HEK293 (cell line): ENCODE measurements around the gene VAMP7.

ENCODE experiments used
- CTCF ChIA-PET: fragments of 350-600 bp; formaldehyde crosslinking; extraction: SDS; loops from one replicate; lab custom pipeline; 2021; ENCODE audit warnings: antibody characterized with exemption; lab: Yijun Ruan, JAX
- POLR2A ChIA-PET: fragments of 300-600 bp; formaldehyde crosslinking; extraction: SDS; loops from one replicate; lab custom pipeline; 2020; ENCODE audit warnings: antibody characterized with exemption, inconsistent platforms; lab: Yijun Ruan, JAX
- H3K27ac ChIP-seq: fragments of 200-500 bp; sonication (Bioruptor generic); 2 replicates; pipeline ENCODE4 v1.5.1; 2014; ENCODE audit warnings: low read depth, low read length, control low read depth, inconsistent platforms; ENCODE audit errors: extremely low read depth
- H3K36me3 ChIP-seq, 2 experiments: fragments of 200-500 bp in 1 of 2; sonication (Bioruptor generic) in 1 of 2; 1 replicate in 1 of 2; 2 replicates in 1 of 2; pipeline ENCODE4 v1.5.1; 2014 to 2017; ENCODE audit warnings: inconsistent platforms in 2 of 2, low read length in 2 of 2; ENCODE audit not compliant: control insufficient read depth in 2 of 2, insufficient read depth in 1 of 2
- H3K4me1 ChIP-seq: fragments of 200-500 bp; sonication (Bioruptor generic); 2 replicates; pipeline ENCODE4 v1.5.1; 2014; ENCODE audit warnings: mild to moderate bottlenecking, low read length, inconsistent platforms; ENCODE audit not compliant: control insufficient read depth, insufficient read depth
- H3K4me3 ChIP-seq: 2 replicates; pipeline ENCODE4 v1.5.1; 2011; ENCODE audit warnings: low read depth, mild to moderate bottlenecking, control low read depth, low read length, moderate library complexity
- H3K9me3 ChIP-seq: fragments of 200-500 bp; sonication (Bioruptor generic); 2 replicates; pipeline ENCODE4 v1.5.1; 2014; ENCODE audit warnings: low read depth, low read length, inconsistent platforms; ENCODE audit not compliant: control insufficient read depth, insufficient read depth
- BCL11A ChIP-seq: fragments of 450-650 bp; formaldehyde crosslinking; IDR thresholded peaks from 2 replicates; pipeline ENCODE4 v1.5.1; 2016; ENCODE audit warnings: low read depth, missing biosample characterization, missing genetic modification characterization
- BCL11B ChIP-seq: fragments of 450-650 bp; formaldehyde crosslinking; IDR thresholded peaks from 2 replicates; pipeline ENCODE4 v1.5.1; 2016; ENCODE audit warnings: low read depth, missing biosample characterization, missing genetic modification characterization
- IKZF3 ChIP-seq: fragments of 450-650 bp; IDR thresholded peaks from 2 replicates; pipeline ENCODE4 v1.5.0; 2018; ENCODE audit warnings: missing biosample characterization, mild to moderate bottlenecking, missing genetic modification characterization, moderate library complexity
- KLF17 ChIP-seq: fragments of 450-650 bp; formaldehyde crosslinking; IDR thresholded peaks from 2 replicates; pipeline ENCODE4 v1.5.1; 2016; ENCODE audit warnings: missing biosample characterization, missing genetic modification characterization
- KLF8 ChIP-seq: fragments of 450-650 bp; formaldehyde crosslinking; IDR thresholded peaks from 2 replicates; pipeline ENCODE4 v1.5.1; 2016; ENCODE audit warnings: missing biosample characterization, missing genetic modification characterization
- MZF1 ChIP-seq: fragments of 450-650 bp; formaldehyde crosslinking; IDR thresholded peaks from 2 replicates; pipeline ENCODE4 v1.5.1; 2017; ENCODE audit warnings: missing biosample characterization, missing genetic modification characterization, borderline replicate concordance
- SCRT1 ChIP-seq: fragments of 450-650 bp; formaldehyde crosslinking; IDR thresholded peaks from 2 replicates; pipeline ENCODE4 v1.5.1; 2016; ENCODE audit warnings: missing biosample characterization, missing genetic modification characterization, borderline replicate concordance
- SCRT2 ChIP-seq: fragments of 450-650 bp; formaldehyde crosslinking; IDR thresholded peaks from 2 replicates; pipeline ENCODE4 v1.5.1; 2016; ENCODE audit warnings: missing biosample characterization, missing genetic modification characterization
- SP7 ChIP-seq: fragments of 450-650 bp; formaldehyde crosslinking; IDR thresholded peaks from 2 replicates; pipeline ENCODE4 v1.5.1; 2016; ENCODE audit warnings: missing biosample characterization, missing genetic modification characterization
- ZBTB10 ChIP-seq: fragments of 450-650 bp; formaldehyde crosslinking; IDR thresholded peaks from 2 replicates; pipeline ENCODE4 v1.5.1; 2016; ENCODE audit warnings: missing biosample characterization, missing genetic modification characterization
- ZBTB20 ChIP-seq: fragments of 450-650 bp; formaldehyde crosslinking; IDR thresholded peaks from 2 replicates; pipeline ENCODE4 v1.5.1; 2016; ENCODE audit warnings: missing biosample characterization, missing genetic modification characterization
- ZBTB49 ChIP-seq: fragments of 450-650 bp; formaldehyde crosslinking; IDR thresholded peaks from 2 replicates; pipeline ENCODE4 v1.5.1; 2016; ENCODE audit warnings: missing biosample characterization, missing genetic modification characterization, low read depth
- ZFP37 ChIP-seq: fragments of 450-650 bp; formaldehyde crosslinking; IDR thresholded peaks from 2 replicates; pipeline ENCODE4 v1.5.1; 2016; ENCODE audit warnings: missing biosample characterization, missing genetic modification characterization
- ZNF146 ChIP-seq: fragments of 450-650 bp; formaldehyde crosslinking; IDR thresholded peaks from 2 replicates; pipeline ENCODE4 v1.5.1; 2016; ENCODE audit warnings: missing biosample characterization, missing genetic modification characterization
- ZNF221 ChIP-seq: fragments of 450-650 bp; formaldehyde crosslinking; IDR thresholded peaks from 2 replicates; pipeline ENCODE4 v1.5.1; 2017; ENCODE audit warnings: missing biosample characterization, missing genetic modification characterization, borderline replicate concordance
- ZNF302 ChIP-seq: fragments of 450-650 bp; formaldehyde crosslinking; IDR thresholded peaks from 2 replicates; pipeline ENCODE4 v1.5.1; 2016; ENCODE audit warnings: missing biosample characterization, missing genetic modification characterization, low read depth
- ZNF571 ChIP-seq: fragments of 450-650 bp; formaldehyde crosslinking; IDR thresholded peaks from 2 replicates; pipeline ENCODE4 v1.5.0; 2017; ENCODE audit warnings: missing biosample characterization, missing genetic modification characterization
- ZNF621 ChIP-seq: fragments of 450-650 bp; formaldehyde crosslinking; IDR thresholded peaks from 2 replicates; pipeline ENCODE4 v1.5.1; 2017; ENCODE audit warnings: missing biosample characterization, missing genetic modification characterization
- ZNF624 ChIP-seq: fragments of 450-650 bp; formaldehyde crosslinking; IDR thresholded peaks from 2 replicates; pipeline ENCODE4 v1.5.1; 2017; ENCODE audit warnings: missing biosample characterization, missing genetic modification characterization
- ZNF629 ChIP-seq: fragments of 450-650 bp; formaldehyde crosslinking; IDR thresholded peaks from 2 replicates; pipeline ENCODE4 v1.5.1; 2017; ENCODE audit warnings: missing biosample characterization, missing genetic modification characterization
- ZNF639 ChIP-seq: fragments of 450-650 bp; formaldehyde crosslinking; IDR thresholded peaks from 2 replicates; pipeline ENCODE4 v1.5.1; 2016; ENCODE audit warnings: missing biosample characterization, missing genetic modification characterization
- ZNF660 ChIP-seq: fragments of 450-650 bp; IDR thresholded peaks from 2 replicates; pipeline ENCODE4 v1.5.1; 2018; ENCODE audit warnings: missing biosample characterization, mild to moderate bottlenecking, missing genetic modification characterization
- ZNF670 ChIP-seq: fragments of 450-650 bp; formaldehyde crosslinking; IDR thresholded peaks from 2 replicates; pipeline ENCODE4 v1.5.1; 2016; ENCODE audit warnings: missing biosample characterization, missing genetic modification characterization, low read depth
- ZNF704 ChIP-seq: fragments of 450-650 bp; formaldehyde crosslinking; IDR thresholded peaks from 2 replicates; pipeline ENCODE4 v1.5.1; 2016; ENCODE audit warnings: missing biosample characterization, missing genetic modification characterization
- ZSCAN30 ChIP-seq: fragments of 450-650 bp; IDR thresholded peaks from 2 replicates; pipeline ENCODE4 v1.5.1; 2018; ENCODE audit warnings: missing biosample characterization, mild to moderate bottlenecking, missing genetic modification characterization, moderate library complexity
- ZXDB ChIP-seq: fragments of 450-650 bp; formaldehyde crosslinking; IDR thresholded peaks from 2 replicates; pipeline ENCODE4 v1.5.1; 2016; ENCODE audit warnings: missing biosample characterization, missing genetic modification characterization

VAMP7 gene

GRCh38 chrX:155888139-155888538 lies 7.0 kb downstream of the VAMP7 start:
- CTCF ChIA-PET, result no interaction called here
- Histone ChIP-seq H3K36me3 (peaks cover 7 to 29% of the 10 kb centered on the region in 2 experiments), H3K4me3 (no peak overlapping the region), H3K4me1 (no peaks in the 10 kb centered on the region), H3K9me3 (no peaks in the 10 kb centered on the region; the same call in 1 of the 2 replicates), H3K27ac (no peak overlapping the region)
- POLR2A ChIA-PET, result no interaction called here
- TF ChIP-seq ZNF660 (0 out of 2 replicates have a peak, but pooled peaks have one; percentile 28), ZNF621 (tag by site-specific recombination) (no peak), ZNF629 (tag by site-specific recombination) (peak; percentile 65), SP7 (peak; percentile 38; the same call in 1 of the 2 replicates), ZFP37 (0 out of 2 replicates have a peak, but pooled peaks have one; percentile 40), SCRT2 (tag by site-specific recombination) (no peak), KLF8 (tag by site-specific recombination) (peak; percentile 27; the same call in 1 of the 2 replicates), ZBTB20 (peak; percentile 88)

GRCh38 chrX:155889328-155889727 lies 8.2 kb downstream of the VAMP7 start:
- no peak for TF ChIP-seq MZF1 (tag by site-specific recombination)
- TF ChIP-seq BCL11B (tag by site-specific recombination), result no peak
- TF ChIP-seq KLF17 (tag by site-specific recombination), result no peak
- no peak for TF ChIP-seq ZNF571 (tag by site-specific recombination)
- TF ChIP-seq ZNF221 (tag by site-specific recombination), result no peak
- no peak for TF ChIP-seq ZNF302 (tag by site-specific recombination)
- TF ChIP-seq ZNF670 (tag by site-specific recombination), result no peak
- TF ChIP-seq ZNF624 (tag by site-specific recombination), result no peak
- TF ChIP-seq ZNF639, result no peak
- TF ChIP-seq ZBTB49 (tag by site-specific recombination), result no peak
- no peak for TF ChIP-seq ZBTB10 (tag by site-specific recombination)
- no peak for TF ChIP-seq BCL11A
- no peak for TF ChIP-seq IKZF3 (tag by site-specific recombination)
- no peak for TF ChIP-seq ZNF146 (tag by site-specific recombination)
- no peak for TF ChIP-seq ZNF704 (tag by site-specific recombination)
- TF ChIP-seq ZXDB (tag by site-specific recombination), result no peak
- no peak for TF ChIP-seq SCRT1 (tag by site-specific recombination)
- TF ChIP-seq ZSCAN30 (tag by site-specific recombination), result no peak
- TF ChIP-seq, all 188 proteins: peak for 0

More at GRCh38 chrX:155889328-155889727, 8.2 kb downstream of the VAMP7 start:
- Histone ChIP-seq H3K4me1 (no peaks in the 10 kb centered on the region), H3K27ac (no peak overlapping the region), H3K36me3 (peaks cover 7 to 38% of the 10 kb centered on the region in 2 experiments), H3K9me3 (no peaks in the 10 kb centered on the region; the same call in 1 of the 2 replicates), H3K4me3 (no peak overlapping the region)
- POLR2A ChIA-PET, result no interaction called here
- CTCF ChIA-PET, result no interaction called here
